ENCODE data around the gene KIRREL1. TPM values are rescaled to one million over a fixed set of nuclear protein-coding genes. Genes with fewer than 3 reads are reported as not detected.

KIRREL1 gene
- total RNA-seq, 3 donors from 2014 or later: 26.1 to 55.5 (median 34.1) TPM

DNA sequence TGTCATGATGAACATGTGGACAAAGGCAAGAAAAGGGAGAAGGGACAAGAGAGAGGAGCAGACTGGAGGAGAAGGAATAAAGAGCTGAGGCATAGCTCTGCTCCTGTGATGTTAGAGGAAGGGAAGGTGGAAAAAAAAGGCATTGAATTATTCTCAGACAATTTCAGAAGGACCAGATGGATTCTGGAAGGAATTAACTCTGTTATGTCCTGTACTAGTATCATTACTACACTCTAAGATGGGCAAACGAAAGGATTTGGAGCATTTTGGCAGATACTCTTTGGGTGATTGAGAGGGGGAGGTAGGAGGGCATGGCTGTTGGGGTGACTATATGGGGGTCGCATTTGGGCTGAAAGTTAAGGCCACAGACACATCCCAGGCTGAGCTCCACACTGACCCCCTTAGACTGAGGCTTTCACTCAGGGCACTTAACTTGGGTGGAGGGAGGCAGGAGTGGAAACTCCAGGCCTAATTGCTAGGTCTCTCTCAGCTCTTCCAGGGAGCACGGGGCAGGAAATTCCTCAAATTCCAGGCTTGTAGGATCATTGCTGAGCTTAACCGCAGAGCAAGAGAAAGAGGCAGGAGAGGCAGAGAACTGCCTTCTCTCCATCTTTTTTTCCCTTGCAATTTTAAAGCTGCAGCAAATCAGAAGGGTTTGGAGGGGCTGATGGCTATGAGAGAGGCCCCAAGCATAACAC, 25.9 kb downstream of the KIRREL1 start:
- Histone ChIP-seq H3K9me3 (no peaks in the 10 kb centered on the region), H3K4me1 (peaks cover 22 to 36% of the 10 kb centered on the region in 2 donors), H3K27me3 (no peaks in the 10 kb centered on the region), H3K36me3 (no peaks in the 10 kb centered on the region), H3K27ac (peak overlapping the region; percentile 85 to 96), H3K4me3 (peak overlapping the region in 2 of 3 donors; percentile 13 to 54)
- TF ChIP-seq POLR2AphosphoS5 (IDR thresholded peaks at IDR 0.05) (peak in 2 of 3 donors; percentile 52 to 72), POLR2A (IDR thresholded peaks at IDR 0.05) (no peak)
- TF ChIP-seq, protein P1, sequence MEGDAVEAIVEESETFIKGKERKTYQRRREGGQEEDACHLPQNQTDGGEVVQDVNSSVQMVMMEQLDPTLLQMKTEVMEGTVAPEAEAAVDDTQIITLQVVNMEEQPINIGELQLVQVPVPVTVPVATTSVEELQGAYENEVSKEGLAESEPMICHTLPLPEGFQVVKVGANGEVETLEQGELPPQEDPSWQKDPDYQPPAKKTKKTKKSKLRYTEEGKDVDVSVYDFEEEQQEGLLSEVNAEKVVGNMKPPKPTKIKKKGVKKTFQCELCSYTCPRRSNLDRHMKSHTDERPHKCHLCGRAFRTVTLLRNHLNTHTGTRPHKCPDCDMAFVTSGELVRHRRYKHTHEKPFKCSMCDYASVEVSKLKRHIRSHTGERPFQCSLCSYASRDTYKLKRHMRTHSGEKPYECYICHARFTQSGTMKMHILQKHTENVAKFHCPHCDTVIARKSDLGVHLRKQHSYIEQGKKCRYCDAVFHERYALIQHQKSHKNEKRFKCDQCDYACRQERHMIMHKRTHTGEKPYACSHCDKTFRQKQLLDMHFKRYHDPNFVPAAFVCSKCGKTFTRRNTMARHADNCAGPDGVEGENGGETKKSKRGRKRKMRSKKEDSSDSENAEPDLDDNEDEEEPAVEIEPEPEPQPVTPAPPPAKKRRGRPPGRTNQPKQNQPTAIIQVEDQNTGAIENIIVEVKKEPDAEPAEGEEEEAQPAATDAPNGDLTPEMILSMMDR (IDR thresholded peaks at IDR 0.05): no peak
- DNase-seq (ENCODE audit: low spot score in 2 of 2): peak in 1 of 2 donors; percentile 79
- intact Hi-C loops (cut with DNase I; ENCODE audit: low total_unique reads): no loop called here

DNA sequence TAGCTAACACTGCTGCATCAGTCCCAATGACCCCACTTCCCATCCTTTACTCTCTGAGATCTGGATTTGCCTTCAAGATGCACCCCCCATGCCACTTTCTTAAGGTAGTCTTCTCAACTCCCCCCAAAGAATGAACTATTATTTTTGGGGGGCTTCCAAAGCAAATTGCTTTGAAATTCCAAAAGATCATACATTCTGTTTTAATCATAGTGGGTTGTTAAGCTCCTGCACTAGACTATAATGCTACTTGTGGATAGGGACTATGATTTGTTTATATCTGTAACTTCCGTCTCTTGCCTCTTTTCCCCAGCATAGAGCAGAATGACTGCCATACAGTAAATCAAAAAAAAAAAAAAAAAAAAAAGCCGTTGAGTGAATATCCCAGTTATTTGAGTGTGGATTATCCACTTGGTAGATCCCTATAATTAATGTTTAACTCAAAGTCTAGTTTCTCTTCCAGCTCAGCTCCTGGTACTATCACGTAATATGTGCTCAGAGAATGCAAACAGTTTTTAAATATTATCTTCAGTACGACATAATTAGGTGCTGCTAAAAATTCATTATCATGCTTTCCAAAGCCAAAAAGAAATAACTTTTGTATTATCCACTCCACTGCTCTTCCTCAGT, 26.9 kb downstream of the KIRREL1 start:
- DNase-seq (ENCODE audit: low spot score in 2 of 2): no peak
- Histone ChIP-seq H3K27ac (peak overlapping the region; percentile 85 to 96), H3K27me3 (no peaks in the 10 kb centered on the region), H3K36me3 (no peaks in the 10 kb centered on the region), H3K9me3 (no peaks in the 10 kb centered on the region), H3K4me1 (peaks cover 22 to 36% of the 10 kb centered on the region in 2 donors), H3K4me3 (peak overlapping the region in 1 of 3 donors; percentile 54)
- intact Hi-C loops (cut with DNase I; ENCODE audit: low total_unique reads): no loop called here
- no peak for TF ChIP-seq POLR2AphosphoS5 (IDR thresholded peaks at IDR 0.05)
- no peak for TF ChIP-seq POLR2A (IDR thresholded peaks at IDR 0.05)
- TF ChIP-seq, protein P1 (IDR thresholded peaks at IDR 0.05): no peak

DNA sequence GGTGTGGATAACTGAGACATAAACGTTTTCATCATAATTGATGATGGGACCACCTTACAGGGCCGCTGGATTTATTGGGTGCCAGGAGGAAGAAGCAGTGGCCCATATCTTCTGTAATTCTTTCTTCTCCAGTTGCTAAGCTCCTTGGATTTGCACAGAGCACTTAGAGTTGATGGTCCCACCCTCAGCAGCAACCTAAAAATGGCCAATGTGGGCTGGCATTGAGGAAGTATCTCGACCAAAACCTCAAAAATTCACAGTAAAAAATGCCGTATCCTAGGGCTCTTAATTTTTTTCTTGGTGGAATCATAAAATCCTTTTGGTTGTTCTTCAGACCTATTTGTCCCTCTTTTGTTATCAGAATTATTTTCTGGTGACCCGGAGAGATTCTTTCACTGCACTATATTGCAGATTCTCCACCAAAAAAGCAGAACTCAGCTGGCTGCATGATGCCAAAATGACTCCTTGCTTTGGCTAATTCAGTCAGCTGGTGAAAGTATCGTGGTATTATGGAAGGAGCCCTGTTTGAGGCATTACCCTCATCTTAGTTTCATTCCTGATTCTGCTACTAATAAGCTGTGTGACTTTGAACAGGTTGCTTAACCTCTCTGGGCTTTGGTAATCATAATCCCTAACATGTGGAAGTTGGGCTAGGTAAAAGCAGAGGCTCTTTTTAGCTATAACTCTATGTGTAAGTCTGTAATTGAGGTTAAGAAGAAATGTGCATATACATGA, 27.6 kb downstream of the KIRREL1 start:
- H3K36me3 ChIP-seq: no peaks in the 10 kb centered on the region
- no peak for DNase-seq (ENCODE audit: low spot score in 2 of 2)
- no peaks in the 10 kb centered on the region for H3K27me3 ChIP-seq
- peaks cover 22 to 36% of the 10 kb centered on the region in 2 donors for H3K4me1 ChIP-seq
- intact Hi-C loops (cut with DNase I; ENCODE audit: low total_unique reads): no loop called here
- no peaks in the 10 kb centered on the region for H3K9me3 ChIP-seq
- H3K4me3 ChIP-seq: no peak overlapping the region
- peak overlapping the region; percentile 85 for H3K27ac ChIP-seq
- TF ChIP-seq POLR2A (IDR thresholded peaks at IDR 0.05): no peak
- TF ChIP-seq, protein P1 (IDR thresholded peaks at IDR 0.05): no peak
- TF ChIP-seq POLR2AphosphoS5 (IDR thresholded peaks at IDR 0.05): no peak

DNA sequence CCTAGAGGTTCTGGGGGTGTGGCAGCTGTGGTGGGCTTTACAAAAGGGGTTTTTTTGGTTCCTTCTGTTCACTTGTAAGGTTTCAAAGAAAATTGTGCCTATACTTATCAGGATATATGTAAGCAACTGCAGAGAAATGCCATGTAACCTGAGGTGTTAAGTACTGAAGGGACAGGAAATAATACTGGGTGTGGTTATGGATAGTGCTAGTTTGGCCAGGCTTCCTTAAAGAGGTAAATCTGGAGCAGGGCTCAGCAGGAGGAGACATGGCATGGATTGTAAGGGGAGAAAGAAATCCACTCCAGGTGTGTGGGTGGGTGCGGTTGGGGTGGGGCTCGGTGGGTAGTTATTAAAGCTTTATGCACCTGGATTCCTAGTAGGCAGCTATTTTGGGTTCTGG, 28.3 kb downstream of the KIRREL1 start:
- H3K4me3 ChIP-seq: peak overlapping the region in 1 of 3 donors; percentile 28
- DNase-seq (ENCODE audit: low spot score in 2 of 2): no peak
- peak overlapping the region; percentile 85 for H3K27ac ChIP-seq
- no peaks in the 10 kb centered on the region for H3K9me3 ChIP-seq
- intact Hi-C loops (cut with DNase I; ENCODE audit: low total_unique reads): no loop called here
- H3K27me3 ChIP-seq: no peaks in the 10 kb centered on the region
- H3K4me1 ChIP-seq: peaks cover 22 to 36% of the 10 kb centered on the region in 2 donors
- TF ChIP-seq, protein P1 (IDR thresholded peaks at IDR 0.05): no peak
- TF ChIP-seq POLR2AphosphoS5 (IDR thresholded peaks at IDR 0.05) (no peak), POLR2A (IDR thresholded peaks at IDR 0.05) (no peak)
- no peaks in the 10 kb centered on the region for H3K36me3 ChIP-seq

All from breast epithelium (tissue), 4 donors.